ENCODE data around the gene LRCH3.
"Not testable (repeated sequence)": the region's sequence is repeated elsewhere in the genome, so short reads cannot be mapped to it uniquely, and the experiment has no call there.

The LRCH3 gene

GRCh38 chr3:197886052-197886451 is 95.0 kb downstream of the LRCH3 start:
- DNase-seq (ENCODE audit: low spot score) = not testable (repeated sequence)

GRCh38 chr3:197887430-197888053 is 96.5 kb downstream of the LRCH3 start:
- DNase-seq (ENCODE audit: low spot score) = not testable (repeated sequence)

GRCh38 chr3:197888511-197888910 is 97.5 kb downstream of the LRCH3 start:
- DNase-seq (ENCODE audit: low spot score) = no peak

GRCh38 chr3:197889204-197889930 is 98.3 kb downstream of the LRCH3 start:
- DNase-seq (ENCODE audit: low spot score) = no peak

GRCh38 chr3:197890693-197891092 is 99.6 kb downstream of the LRCH3 start:
- DNase-seq (ENCODE audit: low spot score) = no peak

GRCh38 chr3:197892162-197892561 is 101.1 kb downstream of the LRCH3 start:
- no peak for DNase-seq (ENCODE audit: low spot score)

GRCh38 chr3:197896421-197896820 is 105.4 kb downstream of the LRCH3 start:
- DNase-seq (ENCODE audit: low spot score) = no peak

- DNase-seq (ENCODE audit: low spot score) = no peak
These were observed 108.9 kb downstream of the LRCH3 start for GRCh38 chr3:197899833-197900478.

- DNase-seq (ENCODE audit: low spot score) = no peak
These were observed 110.6 kb downstream of the LRCH3 start for GRCh38 chr3:197901626-197902025.

- peak; percentile 91 for DNase-seq (ENCODE audit: low spot score)
These were observed 115.2 kb downstream of the LRCH3 start for GRCh38 chr3:197906023-197906849.

- no peak for DNase-seq (ENCODE audit: low spot score)
These were observed 115.8 kb downstream of the LRCH3 start for GRCh38 chr3:197906850-197907187.

- no peak for DNase-seq (ENCODE audit: low spot score)
These were observed 116.1 kb downstream of the LRCH3 start for GRCh38 chr3:197907196-197907595.

- not testable (repeated sequence) for DNase-seq (ENCODE audit: low spot score)
These were observed 117.5 kb downstream of the LRCH3 start for GRCh38 chr3:197908550-197908949.

GRCh38 chr3:197908957-197909701 is 118.1 kb downstream of the LRCH3 start:
- no peak for DNase-seq (ENCODE audit: low spot score)

GRCh38 chr3:197912741-197913476 is 121.9 kb downstream of the LRCH3 start:
- DNase-seq (ENCODE audit: low spot score) = no peak

GRCh38 chr3:197913641-197914380 is 122.8 kb downstream of the LRCH3 start:
- DNase-seq (ENCODE audit: low spot score) = no peak

- DNase-seq (ENCODE audit: low spot score) = not testable (repeated sequence)
These were observed 130.6 kb downstream of the LRCH3 start for GRCh38 chr3:197921429-197922275.

- no peak for DNase-seq (ENCODE audit: low spot score)
These were observed 135.4 kb downstream of the LRCH3 start for GRCh38 chr3:197926418-197926817.

- DNase-seq (ENCODE audit: low spot score) = not testable (repeated sequence)
These were observed 136.5 kb downstream of the LRCH3 start for GRCh38 chr3:197927578-197927977.

All from ecto neural progenitor cell (in vitro differentiated cells).